ENCODE measurements around the gene EDAR. TPM values are rescaled to one million over a fixed set of nuclear protein-coding genes. Genes with fewer than 3 reads are reported as not detected.

EDAR gene
- total and polyA plus RNA-seq, 10 of the 15 experiments (the other 5 are each of a cell fraction or from before 2014, with no cell fraction given) = 0.04 TPM; not detected in 9

DNA sequence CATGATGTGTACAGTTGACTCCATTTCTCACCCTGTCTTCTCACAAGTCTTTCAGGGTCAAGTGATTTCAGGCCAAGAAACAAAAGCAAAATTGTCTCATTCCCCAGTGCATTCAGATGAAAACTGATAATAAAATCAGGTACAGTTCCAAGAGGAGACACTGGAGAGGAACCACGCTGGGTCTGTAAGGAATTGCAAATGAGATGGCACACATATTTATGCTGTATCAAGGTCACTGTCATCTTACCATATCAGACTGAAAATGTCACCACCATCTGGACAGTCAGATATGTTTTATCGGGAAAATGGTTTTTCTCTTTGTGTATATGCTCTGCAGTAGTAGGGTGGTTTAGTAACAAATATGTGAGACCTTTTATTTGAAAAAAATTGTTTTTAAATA lies 110.7 kb downstream of the EDAR start (continued):
- TF ChIP-seq STAT1 (conservative IDR thresholded peaks at IDR 0.05) (no peak), RUNX3 (IDR thresholded peaks at IDR 0.05; ENCODE audit: low read length) (no peak), TARDBP (IDR thresholded peaks at IDR 0.05; ENCODE audit: borderline replicate concordance) (no peak), CHD4 (IDR thresholded peaks at IDR 0.05) (no peak)
- TF ChIP-seq, protein P1, sequence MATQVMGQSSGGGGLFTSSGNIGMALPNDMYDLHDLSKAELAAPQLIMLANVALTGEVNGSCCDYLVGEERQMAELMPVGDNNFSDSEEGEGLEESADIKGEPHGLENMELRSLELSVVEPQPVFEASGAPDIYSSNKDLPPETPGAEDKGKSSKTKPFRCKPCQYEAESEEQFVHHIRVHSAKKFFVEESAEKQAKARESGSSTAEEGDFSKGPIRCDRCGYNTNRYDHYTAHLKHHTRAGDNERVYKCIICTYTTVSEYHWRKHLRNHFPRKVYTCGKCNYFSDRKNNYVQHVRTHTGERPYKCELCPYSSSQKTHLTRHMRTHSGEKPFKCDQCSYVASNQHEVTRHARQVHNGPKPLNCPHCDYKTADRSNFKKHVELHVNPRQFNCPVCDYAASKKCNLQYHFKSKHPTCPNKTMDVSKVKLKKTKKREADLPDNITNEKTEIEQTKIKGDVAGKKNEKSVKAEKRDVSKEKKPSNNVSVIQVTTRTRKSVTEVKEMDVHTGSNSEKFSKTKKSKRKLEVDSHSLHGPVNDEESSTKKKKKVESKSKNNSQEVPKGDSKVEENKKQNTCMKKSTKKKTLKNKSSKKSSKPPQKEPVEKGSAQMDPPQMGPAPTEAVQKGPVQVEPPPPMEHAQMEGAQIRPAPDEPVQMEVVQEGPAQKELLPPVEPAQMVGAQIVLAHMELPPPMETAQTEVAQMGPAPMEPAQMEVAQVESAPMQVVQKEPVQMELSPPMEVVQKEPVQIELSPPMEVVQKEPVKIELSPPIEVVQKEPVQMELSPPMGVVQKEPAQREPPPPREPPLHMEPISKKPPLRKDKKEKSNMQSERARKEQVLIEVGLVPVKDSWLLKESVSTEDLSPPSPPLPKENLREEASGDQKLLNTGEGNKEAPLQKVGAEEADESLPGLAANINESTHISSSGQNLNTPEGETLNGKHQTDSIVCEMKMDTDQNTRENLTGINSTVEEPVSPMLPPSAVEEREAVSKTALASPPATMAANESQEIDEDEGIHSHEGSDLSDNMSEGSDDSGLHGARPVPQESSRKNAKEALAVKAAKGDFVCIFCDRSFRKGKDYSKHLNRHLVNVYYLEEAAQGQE (IDR thresholded peaks at IDR 0.05; ENCODE audit: low read depth, low read length) = no peak

GRCh38 chr2:108877506-108877905 lies 111.5 kb downstream of the EDAR start:
- H2AFZ ChIP-seq (ENCODE audit: control insufficient read depth, low read depth, low read length) = no peak overlapping the region

More at GRCh38 chr2:108877506-108877905, 111.5 kb downstream of the EDAR start:
- no peak for FAIRE-seq
- no peaks in the 10 kb centered on the region for H4K20me1 ChIP-seq (ENCODE audit: control insufficient read depth, insufficient read depth)
- no peak for ATAC-seq
- BruUV-seq (replicated peaks) = no TSS peak
- no peak overlapping the region for H3K27ac ChIP-seq (ENCODE audit: control insufficient read depth, insufficient read depth)
- H3K4me3 ChIP-seq = no peak overlapping the region
- H3K9ac ChIP-seq (ENCODE audit: control insufficient read depth, insufficient read depth, low read length) = no peak overlapping the region
- peaks cover 2% of the 10 kb centered on the region; the same call in 1 of the 3 replicates for H3K9me3 ChIP-seq (replicated peaks; ENCODE audit: control insufficient read depth, insufficient read depth, low read length)
- TF ChIP-seq SUZ12 (IDR thresholded peaks at IDR 0.05; ENCODE audit: unreplicated experiment) = no peak
- TF ChIP-seq E2F8 (IDR thresholded peaks at IDR 0.05; ENCODE audit: low read depth, partially characterized antibody) = no peak
- TF ChIP-seq, protein P2, sequence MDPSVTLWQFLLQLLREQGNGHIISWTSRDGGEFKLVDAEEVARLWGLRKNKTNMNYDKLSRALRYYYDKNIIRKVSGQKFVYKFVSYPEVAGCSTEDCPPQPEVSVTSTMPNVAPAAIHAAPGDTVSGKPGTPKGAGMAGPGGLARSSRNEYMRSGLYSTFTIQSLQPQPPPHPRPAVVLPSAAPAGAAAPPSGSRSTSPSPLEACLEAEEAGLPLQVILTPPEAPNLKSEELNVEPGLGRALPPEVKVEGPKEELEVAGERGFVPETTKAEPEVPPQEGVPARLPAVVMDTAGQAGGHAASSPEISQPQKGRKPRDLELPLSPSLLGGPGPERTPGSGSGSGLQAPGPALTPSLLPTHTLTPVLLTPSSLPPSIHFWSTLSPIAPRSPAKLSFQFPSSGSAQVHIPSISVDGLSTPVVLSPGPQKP (IDR thresholded peaks at IDR 0.05; ENCODE audit: low read depth, low read length) = no peak
- TF ChIP-seq ZBTB33 (IDR thresholded peaks at IDR 0.05) = no peak
- no peak for TF ChIP-seq HCFC1 (IDR thresholded peaks at IDR 0.05; ENCODE audit: low read length)
- TF ChIP-seq STAT3 (IDR thresholded peaks at IDR 0.05; ENCODE audit: low read depth, low read length) = no peak
- no peak for TF ChIP-seq IKZF1 (conservative IDR thresholded peaks at IDR 0.05)
- no peak for TF ChIP-seq DPF2 (IDR thresholded peaks at IDR 0.05)
- no peak for TF ChIP-seq MTA3 (IDR thresholded peaks at IDR 0.05; ENCODE audit: borderline replicate concordance, low read length)
- TF ChIP-seq TCF7 (IDR thresholded peaks at IDR 0.05; ENCODE audit: borderline replicate concordance) = no peak
- TF ChIP-seq JUNB (IDR thresholded peaks at IDR 0.05) = no peak
- no peak for TF ChIP-seq RAD51 (IDR thresholded peaks at IDR 0.05)
- ChIA-PET CTCF (no interaction called here), POLR2A (no interaction called here), RAD21 (ENCODE audit: unreplicated experiment) (no interaction called here), SMC1A (ENCODE audit: uncharacterized antibody, unreplicated experiment) (interaction anchor here (0.6 to 1.3 kb wide), 2 partner anchors 10 to 476 kb away, joined by 3 read pairs; no protein-coding TSS in a partner anchor)
- no peaks in the 10 kb centered on the region for H3K79me2 ChIP-seq (ENCODE audit: control insufficient read depth, insufficient read depth, low read length)
- WGBS (ENCODE audit: insufficient coverage, insufficient replicate concordance, low lambda C conversion rate, missing lambda C conversion rate) = 100% methylated on average over 2 of the region's 2 CpGs
- H3K36me3 ChIP-seq (ENCODE audit: control insufficient read depth in 2 of 2, insufficient read depth in 2 of 2, low read length in 1 of 2) = no peaks in the 10 kb centered on the region
- H3K4me1 ChIP-seq (ENCODE audit: control insufficient read depth, insufficient read depth, low read length) = no peaks in the 10 kb centered on the region
- H3K4me2 ChIP-seq (ENCODE audit: control insufficient read depth, insufficient read depth) = no peak overlapping the region
- no peaks in the 10 kb centered on the region for H3K27me3 ChIP-seq (replicated peaks in 1 of 2; ENCODE audit: control insufficient read depth in 2 of 2, insufficient read depth in 2 of 2, low read length in 1 of 2)
- intact Hi-C loops (cut with micrococcal nuclease; ENCODE audit: unreplicated experiment) = no loop called here
- no peak for DNase-seq (ENCODE audit: low read depth, low spot score)
- in situ Hi-C loops (cut with MboI) = no loop called here
